ENCODE measurements around the gene ZNHIT2.
A peak's percentile ranks its signal among the peaks of the same experiment; 100 is the strongest.
"Not testable (repeated sequence)": the region's sequence is repeated elsewhere in the genome, so short reads cannot be mapped to it uniquely, and the experiment has no call there.

The ZNHIT2 gene

GRCh38 chr11:65133724-65134123, 16.2 kb upstream of the ZNHIT2 start:
- DNase-seq: no peak

GRCh38 chr11:65132988-65133700, 15.6 kb upstream of the ZNHIT2 start:
- peak; percentile 67 for DNase-seq

GRCh38 chr11:65132238-65132987, 14.9 kb upstream of the ZNHIT2 start:
- no peak for DNase-seq

GRCh38 chr11:65131895-65132237, 14.4 kb upstream of the ZNHIT2 start:
- DNase-seq: no peak

GRCh38 chr11:65131417-65131776, 13.9 kb upstream of the ZNHIT2 start:
- DNase-seq: no peak

GRCh38 chr11:65130631-65131416, 13.3 kb upstream of the ZNHIT2 start:
- DNase-seq: no peak

GRCh38 chr11:65129649-65130441, 12.3 kb upstream of the ZNHIT2 start:
- no peak for DNase-seq

- DNase-seq: no peak
Observed at GRCh38 chr11:65128182-65129145, 11.0 kb upstream of the ZNHIT2 start.

GRCh38 chr11:65127473-65128181, 10.1 kb upstream of the ZNHIT2 start:
- DNase-seq: no peak

GRCh38 chr11:65126624-65127274, 9.2 kb upstream of the ZNHIT2 start:
- DNase-seq: no peak

- DNase-seq: no peak
Observed at GRCh38 chr11:65125197-65126056, 7.9 kb upstream of the ZNHIT2 start.

- no peak for DNase-seq
Observed at GRCh38 chr11:65124480-65125196, 7.1 kb upstream of the ZNHIT2 start.

GRCh38 chr11:65121865-65122696, 4.6 kb upstream of the ZNHIT2 start, which contains the start of the genes FAU and MRPL49:
Gene FAU, minus strand, starts transcription at chr11:65122134. Its CDS starts 321 bp downstream, at chr11:65121813.
Gene MRPL49, plus strand, starts transcription at chr11:65122321. Its CDS starts 26 bp downstream, at chr11:65122347.
- DNase-seq: peak; percentile 99

- DNase-seq: no peak
Observed at GRCh38 chr11:65121447-65121864, 4.0 kb upstream of the ZNHIT2 start.

- DNase-seq: no peak
Observed at GRCh38 chr11:65120831-65121230, 3.3 kb upstream of the ZNHIT2 start.

GRCh38 chr11:65119670-65119995, 2.1 kb upstream of the ZNHIT2 start:
- no peak for DNase-seq

GRCh38 chr11:65118891-65119669, 1.6 kb upstream of the ZNHIT2 start:
- not testable (repeated sequence) for DNase-seq
